Colon (tissue), 2 donors: ENCODE data around the gene RNF126.
"Not testable (repeated sequence)": the region's sequence is repeated elsewhere in the genome, so short reads cannot be mapped to it uniquely, and the experiment has no call there.

Source experiments
- FAIRE-seq: peaks from 2 replicates; lab custom pipeline; 2012; peaks lifted over from hg19 to GRCh38; lab: Jason Lieb, UNC
- donor health status: control.
- donor health status: control.

RNF126 gene

GRCh38 chr19:611481-611868, 51.5 kb downstream of the RNF126 start:
- FAIRE-seq, result no peak

GRCh38 chr19:610801-611480, 52.1 kb downstream of the RNF126 start:
- no peak for FAIRE-seq

- FAIRE-seq, result no peak
These were observed 52.8 kb downstream of the RNF126 start for GRCh38 chr19:610071-610800.

GRCh38 chr19:609004-609346, 54.0 kb downstream of the RNF126 start:
- no peak for FAIRE-seq

GRCh38 chr19:608155-609003, 54.6 kb downstream of the RNF126 start:
- FAIRE-seq, result no peak

- FAIRE-seq, result no peak
These were observed 55.5 kb downstream of the RNF126 start for GRCh38 chr19:607301-608154.

- not testable (repeated sequence) for FAIRE-seq
These were observed 57.7 kb downstream of the RNF126 start for GRCh38 chr19:605061-605971.

GRCh38 chr19:604355-604754, 58.7 kb downstream of the RNF126 start:
- FAIRE-seq, result no peak

- not testable (repeated sequence) for FAIRE-seq
These were observed 59.2 kb downstream of the RNF126 start for GRCh38 chr19:603779-604178.

- FAIRE-seq, result not testable (repeated sequence)
These were observed 59.7 kb downstream of the RNF126 start for GRCh38 chr19:603302-603639.

GRCh38 chr19:602391-603301, 60.4 kb downstream of the RNF126 start:
- no peak for FAIRE-seq

- FAIRE-seq, result no peak
These were observed 61.2 kb downstream of the RNF126 start for GRCh38 chr19:601790-602189.

- no peak for FAIRE-seq
These were observed 61.7 kb downstream of the RNF126 start for GRCh38 chr19:601310-601709.
